CD4-positive, alpha-beta memory T cell (primary cell): ENCODE data around the gene CHN2. TPM values are rescaled to one million over a fixed set of nuclear protein-coding genes. Genes with fewer than 3 reads are reported as not detected.

Experiments
- CTCF ChIA-PET: fragments of 350-600 bp; sonication (Branson Sonifier 250); formaldehyde crosslinking; loops from one replicate; lab custom pipeline; 2021; ENCODE audit warnings: inconsistent platforms; ENCODE audit not compliant: partially characterized antibody; lab: Charles Lee
- POLR2A ChIA-PET: fragments of 350-600 bp; sonication (Branson Sonifier 250); formaldehyde crosslinking; loops from one replicate; lab custom pipeline; 2021; ENCODE audit not compliant: partially characterized antibody; lab: Charles Lee
- DNase-seq, 5 donors: peaks; one replicate each; pipeline versions ENCODE4 v3.0.0 to v3.0.0-alpha.2; 2020 to 2022; ENCODE audit warnings: mixed read lengths in 1 of 5
- H3K27ac ChIP-seq: one replicate; pipeline ENCODE4 v1.7.0; 2013; ENCODE audit warnings: low read depth, low read length
- H3K27me3 ChIP-seq: 2 replicates; pipeline ENCODE4 v1.7.0; 2013; ENCODE audit warnings: mild to moderate bottlenecking, low read length, moderate library complexity; ENCODE audit not compliant: insufficient read depth
- H3K36me3 ChIP-seq: 2 replicates; pipeline ENCODE4 v1.7.0; 2013; ENCODE audit warnings: mild to moderate bottlenecking, low read length, moderate library complexity; ENCODE audit not compliant: insufficient read depth
- H3K4me1 ChIP-seq: 2 replicates; pipeline ENCODE4 v1.7.0; 2013; ENCODE audit warnings: mild to moderate bottlenecking, low read length, moderate library complexity; ENCODE audit not compliant: insufficient read depth
- H3K4me3 ChIP-seq, 2 donors: one replicate each; pipeline ENCODE4 v1.7.0; 2013; ENCODE audit warnings: low read length in 2 of 2, mild to moderate bottlenecking in 1 of 2
- H3K9me3 ChIP-seq, 2 donors: one replicate each; pipeline ENCODE4 v1.7.0; 2013; ENCODE audit warnings: low read length in 2 of 2, control low read depth in 1 of 2; ENCODE audit not compliant: control insufficient read depth in 1 of 2
- H3K27ac Mint-ChIP-seq, 7 donors: one replicate each; pipeline ENCODE4 v1.8.0; 2020 to 2021; ENCODE audit warnings: mixed read lengths in 7 of 7, mild to moderate bottlenecking in 6 of 7, inconsistent platforms in 3 of 7, moderate library complexity in 3 of 7
- H3K27me3 Mint-ChIP-seq, 2 donors: one replicate each; pipeline ENCODE4 v1.8.0; 2020 to 2021; ENCODE audit warnings: mixed read lengths in 2 of 2
- H3K36me3 Mint-ChIP-seq, 2 donors: one replicate each; pipeline ENCODE4 v1.8.0; 2020 to 2021; ENCODE audit warnings: mixed read lengths in 2 of 2, inconsistent platforms in 1 of 2, mild to moderate bottlenecking in 1 of 2
- H3K4me1 Mint-ChIP-seq, 4 donors: one replicate each; pipeline ENCODE4 v1.8.0; 2020 to 2021; ENCODE audit warnings: mixed read lengths in 4 of 4, mild to moderate bottlenecking in 1 of 4
- H3K4me3 Mint-ChIP-seq, 8 donors: one replicate each; pipeline ENCODE4 v1.8.0; 2020 to 2021; ENCODE audit warnings: mixed read lengths in 8 of 8, mild to moderate bottlenecking in 7 of 8, moderate library complexity in 6 of 8, inconsistent platforms in 3 of 8
- H3K9me3 Mint-ChIP-seq, 8 donors: one replicate each; pipeline ENCODE4 v1.8.0; 2020 to 2021; ENCODE audit warnings: mixed read lengths in 8 of 8, mild to moderate bottlenecking in 5 of 8, inconsistent platforms in 3 of 8, moderate library complexity in 1 of 8
- intact Hi-C: fragments of 100-400 bp; cut with micrococcal nuclease; formaldehyde crosslinking; loops from one replicate; pipeline ENCODE4 v1.15.1; 2023
- polyA plus RNA-seq, 2 donors: library from polyadenylated mRNA; unstranded; fragments of 300-500 nt; fragmentation: Illumina TruSeq; gene quantifications; one replicate each; pipeline ENCODE4 v1.2.3, GENCODE V29; 2021
- total RNA-seq, 2 experiments: library from RNA; stranded (reverse); gene quantifications; one replicate each; pipeline ENCODE4 v1.2.3, GENCODE V29; 2021

The CHN2 gene
- total and polyA plus RNA-seq, 4 experiments from 2014 or later: 1.8 to 7.6 (median 3.5) TPM

DNA sequence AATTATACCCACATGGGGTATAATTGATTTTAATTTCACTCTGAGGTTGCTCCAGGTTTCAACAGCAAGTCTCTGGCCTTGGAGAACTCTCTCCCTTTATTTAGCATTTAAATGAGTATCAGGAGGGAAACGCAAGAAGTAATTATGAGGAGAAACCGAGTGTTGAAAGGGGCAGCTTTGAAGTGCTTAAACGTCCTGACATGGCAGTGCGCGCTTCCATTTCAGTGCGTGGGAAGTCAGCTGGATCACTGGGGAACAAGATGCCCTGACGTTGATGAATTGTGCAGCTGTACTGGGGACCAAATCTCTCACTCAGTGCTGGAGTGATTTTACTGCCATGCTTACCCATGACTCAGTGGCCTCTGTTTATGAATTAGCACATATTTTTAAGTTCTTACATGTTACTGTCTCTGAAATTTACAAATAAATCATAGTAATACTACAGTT is 263.0 kb downstream of the CHN2 start:
- ChIA-PET POLR2A (no interaction called here), CTCF (interaction anchor here (1.5 kb wide), 1 partner anchor 49 kb away, joined by 3 read pairs; no protein-coding TSS in a partner anchor)
- peaks cover 0 to 2% of the 10 kb centered on the region in 2 donors for H3K27me3 Mint-ChIP-seq
- intact Hi-C loops: no loop called here
- H3K36me3 ChIP-seq: no peaks in the 10 kb centered on the region
- no peak overlapping the region for H3K27ac ChIP-seq
- no peak overlapping the region for H3K4me3 Mint-ChIP-seq
- H3K4me3 ChIP-seq: no peak overlapping the region
- H3K27ac Mint-ChIP-seq: no peak overlapping the region
- H3K4me1 ChIP-seq: no peaks in the 10 kb centered on the region
- H3K27me3 ChIP-seq: no peaks in the 10 kb centered on the region
- H3K9me3 ChIP-seq: no peaks in the 10 kb centered on the region
- no peaks in the 10 kb centered on the region for H3K9me3 Mint-ChIP-seq
- no peak for DNase-seq
- H3K4me1 Mint-ChIP-seq: no peaks in the 10 kb centered on the region
- H3K36me3 Mint-ChIP-seq: no peaks in the 10 kb centered on the region

DNA sequence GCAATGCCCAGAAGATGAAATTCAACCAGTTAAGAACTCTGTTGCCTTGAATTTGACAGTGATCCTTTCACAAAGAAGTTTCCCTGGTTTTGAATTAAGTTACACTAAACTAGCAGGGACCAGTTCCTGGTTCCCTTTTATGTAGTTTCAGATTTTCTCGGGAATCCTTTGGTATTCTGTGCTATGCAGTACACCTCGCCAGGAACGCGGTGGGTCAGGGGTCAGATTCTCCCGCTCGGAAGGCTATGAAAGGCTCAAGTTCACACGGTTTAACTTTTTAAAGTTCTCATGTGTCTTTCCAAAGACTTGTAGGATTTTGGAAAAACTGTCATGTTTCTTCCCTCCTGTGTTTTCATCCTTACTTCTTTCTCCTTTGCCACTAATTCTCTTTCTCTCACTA is 264.4 kb downstream of the CHN2 start:
- Mint-ChIP-seq H3K4me1 (no peaks in the 10 kb centered on the region), H3K36me3 (no peaks in the 10 kb centered on the region), H3K27me3 (peaks cover 0 to 2% of the 10 kb centered on the region in 2 donors), H3K27ac (no peak overlapping the region), H3K9me3 (no peaks in the 10 kb centered on the region), H3K4me3 (no peak overlapping the region)
- no peak overlapping the region for H3K4me3 ChIP-seq
- H3K27me3 ChIP-seq: no peaks in the 10 kb centered on the region
- no peak for DNase-seq
- no peaks in the 10 kb centered on the region for H3K9me3 ChIP-seq
- CTCF ChIA-PET: no interaction called here
- POLR2A ChIA-PET: no interaction called here
- intact Hi-C loops: no loop called here
- no peaks in the 10 kb centered on the region for H3K4me1 ChIP-seq
- no peaks in the 10 kb centered on the region for H3K36me3 ChIP-seq
- no peak overlapping the region for H3K27ac ChIP-seq

DNA sequence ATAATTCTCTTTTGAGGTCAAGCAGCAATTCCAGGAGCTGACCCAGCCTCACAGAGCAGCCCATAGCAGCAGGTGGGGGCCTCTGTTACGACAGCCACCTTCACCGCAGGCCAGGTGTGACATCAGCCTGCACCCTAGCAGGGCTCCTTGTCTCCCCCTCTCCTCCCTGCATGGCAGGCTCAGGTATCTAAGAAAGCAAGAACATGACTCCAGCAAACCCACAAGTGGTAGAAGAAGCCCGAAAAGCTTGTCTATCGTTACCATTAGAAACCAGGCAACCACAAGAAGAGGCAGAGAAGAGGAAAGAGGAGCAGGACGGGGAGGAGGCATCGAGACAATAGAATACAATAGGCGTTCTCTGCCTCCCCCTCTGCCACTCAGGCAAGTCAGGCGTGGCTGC is 265.0 kb downstream of the CHN2 start:
- intact Hi-C loops: no loop called here
- Histone ChIP-seq H3K9me3 (no peaks in the 10 kb centered on the region), H3K27me3 (no peaks in the 10 kb centered on the region), H3K4me1 (no peaks in the 10 kb centered on the region), H3K27ac (no peak overlapping the region), H3K36me3 (no peaks in the 10 kb centered on the region), H3K4me3 (no peak overlapping the region)
- Mint-ChIP-seq H3K27ac (no peak overlapping the region), H3K4me1 (no peaks in the 10 kb centered on the region), H3K36me3 (no peaks in the 10 kb centered on the region), H3K27me3 (peaks cover 0 to 2% of the 10 kb centered on the region in 2 donors), H3K9me3 (no peaks in the 10 kb centered on the region), H3K4me3 (no peak overlapping the region)
- POLR2A ChIA-PET: no interaction called here
- DNase-seq: no peak
- CTCF ChIA-PET: no interaction called here

DNA sequence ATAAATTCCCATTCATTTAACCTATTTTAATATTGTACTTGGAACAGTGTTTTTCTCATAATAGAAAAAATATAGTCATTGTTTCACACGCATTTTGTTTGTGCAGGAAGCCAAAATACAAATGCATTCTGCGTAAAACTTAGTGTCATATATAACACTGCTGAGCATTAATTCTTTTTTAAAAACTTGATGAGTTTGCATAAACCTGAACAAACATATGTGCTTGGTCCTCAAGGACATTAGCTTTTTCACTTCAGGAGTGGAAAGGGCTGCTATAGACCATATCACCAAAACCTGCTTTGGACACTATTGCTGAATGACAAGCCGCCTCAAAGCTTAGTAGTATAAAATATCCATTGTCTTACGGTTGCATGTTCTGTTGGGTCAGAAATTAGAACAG is 267.4 kb downstream of the CHN2 start:
- ChIA-PET POLR2A (no interaction called here), CTCF (no interaction called here)
- Mint-ChIP-seq H3K27ac (no peak overlapping the region), H3K4me3 (no peak overlapping the region), H3K9me3 (no peaks in the 10 kb centered on the region), H3K36me3 (no peaks in the 10 kb centered on the region), H3K4me1 (no peaks in the 10 kb centered on the region), H3K27me3 (no peaks in the 10 kb centered on the region)
- no peak for DNase-seq
- Histone ChIP-seq H3K9me3 (no peaks in the 10 kb centered on the region), H3K4me1 (no peaks in the 10 kb centered on the region), H3K27ac (no peak overlapping the region), H3K36me3 (no peaks in the 10 kb centered on the region), H3K4me3 (no peak overlapping the region), H3K27me3 (no peaks in the 10 kb centered on the region)
- intact Hi-C loops: no loop called here

DNA sequence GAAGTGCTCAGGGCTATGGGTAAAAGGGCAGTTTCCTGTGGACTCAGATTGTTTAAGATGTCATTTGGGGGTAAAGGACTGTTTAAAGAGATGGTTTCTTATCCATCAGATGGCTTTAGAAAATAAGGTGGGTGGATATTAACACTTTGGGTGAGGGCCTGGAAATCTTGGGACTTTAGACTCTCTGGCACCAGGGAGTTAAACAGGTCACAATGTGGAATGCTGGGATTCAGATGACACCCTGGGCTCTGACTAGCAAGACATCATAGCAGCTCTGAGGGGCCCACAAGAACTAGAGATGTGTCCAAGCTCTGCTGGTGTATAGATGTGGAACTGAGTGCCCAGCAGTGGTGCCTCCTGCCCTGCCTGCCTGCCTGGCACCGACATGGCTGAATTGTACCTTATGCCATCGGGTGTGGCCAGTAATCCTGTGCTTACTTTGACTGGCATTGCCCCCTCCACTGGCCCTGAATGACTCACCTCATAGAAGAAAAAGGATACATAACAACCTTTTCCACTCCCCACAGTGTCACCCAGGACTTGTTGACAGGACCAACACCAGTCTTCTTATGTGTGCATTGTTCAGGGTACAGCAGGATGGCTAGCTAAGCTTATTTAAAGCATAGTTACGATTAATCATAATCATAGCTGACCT is 269.1 kb downstream of the CHN2 start:
- Mint-ChIP-seq H3K9me3 (no peaks in the 10 kb centered on the region), H3K4me3 (no peak overlapping the region), H3K36me3 (no peaks in the 10 kb centered on the region), H3K27me3 (no peaks in the 10 kb centered on the region), H3K4me1 (peaks cover 0 to 1% (median 0%) of the 10 kb centered on the region in 4 donors), H3K27ac (no peak overlapping the region)
- ChIA-PET CTCF (no interaction called here), POLR2A (no interaction called here)
- Histone ChIP-seq H3K4me3 (no peak overlapping the region), H3K27ac (no peak overlapping the region), H3K27me3 (no peaks in the 10 kb centered on the region), H3K4me1 (no peaks in the 10 kb centered on the region), H3K9me3 (no peaks in the 10 kb centered on the region), H3K36me3 (no peaks in the 10 kb centered on the region)
- intact Hi-C loops: no loop called here
- no peak for DNase-seq

DNA sequence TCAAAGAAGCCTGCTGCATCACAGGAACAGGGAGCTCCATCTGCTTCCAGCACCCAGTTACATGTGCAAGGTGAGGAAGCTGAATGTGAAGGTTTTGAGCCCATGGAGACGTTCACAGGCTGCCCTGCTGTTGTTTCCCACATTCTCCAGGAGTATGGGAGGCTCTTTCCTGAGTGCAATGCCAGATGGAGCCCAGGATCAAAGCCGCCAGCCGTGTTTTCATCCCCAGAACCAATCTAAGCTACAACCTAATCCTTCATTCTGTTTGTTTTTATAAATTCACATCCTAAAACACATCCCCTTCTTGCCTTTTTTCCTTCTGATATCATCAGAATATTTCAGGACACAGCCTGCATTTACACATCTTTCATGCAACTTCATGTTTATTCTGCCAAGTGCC is 270.2 kb downstream of the CHN2 start:
- intact Hi-C loops: no loop called here
- Histone ChIP-seq H3K27me3 (no peaks in the 10 kb centered on the region), H3K27ac (no peak overlapping the region), H3K36me3 (no peaks in the 10 kb centered on the region), H3K9me3 (no peaks in the 10 kb centered on the region), H3K4me3 (no peak overlapping the region), H3K4me1 (no peaks in the 10 kb centered on the region)
- POLR2A ChIA-PET: no interaction called here
- no peak overlapping the region for H3K4me3 Mint-ChIP-seq
- CTCF ChIA-PET: no interaction called here
- H3K27ac Mint-ChIP-seq: peak overlapping the region in 1 of 7 donors; percentile 2
- H3K9me3 Mint-ChIP-seq: no peaks in the 10 kb centered on the region
- DNase-seq: no peak
- H3K4me1 Mint-ChIP-seq: peaks cover 0 to 1% (median 0%) of the 10 kb centered on the region in 4 donors
- H3K36me3 Mint-ChIP-seq: no peaks in the 10 kb centered on the region
- no peaks in the 10 kb centered on the region for H3K27me3 Mint-ChIP-seq

DNA sequence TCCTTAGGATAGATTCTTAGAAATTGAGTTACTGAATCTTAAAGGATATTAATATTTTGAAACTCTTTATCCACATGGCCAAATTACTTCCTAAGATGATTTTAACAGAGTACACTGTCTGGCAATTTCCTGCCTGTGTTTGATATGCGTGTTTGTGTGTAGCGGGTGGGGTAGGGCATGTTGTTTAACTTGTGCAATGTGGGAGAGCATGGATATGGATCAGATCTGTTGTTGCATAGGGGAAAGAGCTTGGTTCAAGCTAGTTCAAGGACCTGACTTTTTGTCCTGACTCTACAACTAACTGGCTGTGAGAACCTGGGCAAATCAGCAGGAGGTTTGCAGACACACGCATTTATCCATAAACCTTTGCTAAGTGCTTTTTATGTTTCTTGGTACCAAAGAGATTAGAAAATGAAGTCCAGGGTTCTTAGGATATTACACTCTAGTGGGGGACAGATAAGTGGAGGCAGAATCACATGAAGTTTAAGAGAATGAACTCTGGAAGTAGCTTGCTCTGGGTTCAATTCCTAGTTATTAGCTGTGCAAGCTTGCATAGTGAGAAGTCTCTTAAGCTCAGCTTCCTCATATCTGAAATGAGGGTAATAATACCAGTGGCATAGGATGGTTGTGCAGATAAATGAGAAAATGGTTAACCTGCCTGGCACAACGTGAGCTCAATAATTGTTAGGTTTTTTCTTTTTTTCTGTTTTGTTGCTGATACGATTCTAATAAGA is 272.8 kb downstream of the CHN2 start:
- POLR2A ChIA-PET: no interaction called here

More for the DNA sequence above, 272.8 kb downstream of the CHN2 start:
- no peaks in the 10 kb centered on the region for H3K9me3 ChIP-seq
- CTCF ChIA-PET: no interaction called here
- intact Hi-C loops: no loop called here
- H3K36me3 ChIP-seq: no peaks in the 10 kb centered on the region
- DNase-seq: no peak
- no peaks in the 10 kb centered on the region for H3K36me3 Mint-ChIP-seq
- no peak overlapping the region for H3K4me3 Mint-ChIP-seq
- H3K27me3 Mint-ChIP-seq: no peaks in the 10 kb centered on the region
- no peaks in the 10 kb centered on the region for H3K9me3 Mint-ChIP-seq
- no peak overlapping the region for H3K4me3 ChIP-seq
- no peak overlapping the region for H3K27ac Mint-ChIP-seq
- no peak overlapping the region for H3K27ac ChIP-seq
- H3K27me3 ChIP-seq: no peaks in the 10 kb centered on the region
- peaks cover 0 to 1% (median 0%) of the 10 kb centered on the region in 4 donors for H3K4me1 Mint-ChIP-seq
- no peaks in the 10 kb centered on the region for H3K4me1 ChIP-seq
